ENCODE results near the gene TBC1D1. TPM values are rescaled to one million over a fixed set of nuclear protein-coding genes. Genes with fewer than 3 reads are reported as not detected.

Gene TBC1D1
- total and polyA plus RNA-seq, 2 experiments from 2014 or later: 53.9 to 151 TPM

DNA sequence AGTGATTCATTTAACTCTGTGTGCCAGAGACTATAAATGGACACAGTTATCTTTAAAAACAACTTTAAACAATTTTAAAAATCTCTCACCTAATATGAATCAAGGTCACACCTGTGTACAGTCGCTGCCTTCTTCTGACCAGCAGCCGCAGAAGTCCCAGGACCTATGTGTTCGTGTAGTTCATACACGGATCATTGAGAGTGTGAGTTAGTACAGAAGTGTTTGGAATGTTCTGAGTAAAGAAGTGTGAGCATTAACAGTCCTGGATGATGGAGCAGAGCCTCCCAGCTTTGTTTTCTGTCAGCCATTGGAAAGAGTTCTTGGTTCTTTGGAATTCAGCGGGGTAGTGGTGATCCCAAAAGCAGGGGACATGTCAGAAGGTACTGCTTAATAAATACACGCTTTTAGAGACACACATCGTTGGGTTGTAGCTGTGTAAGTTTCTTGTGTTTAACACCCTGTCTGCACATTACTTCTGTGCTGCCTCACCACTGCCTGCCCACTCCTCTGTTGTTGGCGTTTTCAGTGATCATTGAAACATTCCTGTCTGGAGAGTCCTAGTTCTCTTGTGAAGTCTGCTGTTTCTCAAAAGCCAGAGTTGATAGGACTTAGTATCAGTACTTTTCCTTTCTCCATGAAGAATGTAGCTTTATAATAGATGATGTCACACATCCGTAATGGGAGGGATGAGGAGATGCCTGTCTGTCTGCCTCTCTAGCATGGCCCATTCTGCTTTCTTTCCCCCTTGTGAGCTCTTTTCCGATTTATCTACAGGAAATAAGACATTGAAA is 159.9 kb downstream of the TBC1D1 start (continued):
- TF ChIP-seq, protein P1, sequence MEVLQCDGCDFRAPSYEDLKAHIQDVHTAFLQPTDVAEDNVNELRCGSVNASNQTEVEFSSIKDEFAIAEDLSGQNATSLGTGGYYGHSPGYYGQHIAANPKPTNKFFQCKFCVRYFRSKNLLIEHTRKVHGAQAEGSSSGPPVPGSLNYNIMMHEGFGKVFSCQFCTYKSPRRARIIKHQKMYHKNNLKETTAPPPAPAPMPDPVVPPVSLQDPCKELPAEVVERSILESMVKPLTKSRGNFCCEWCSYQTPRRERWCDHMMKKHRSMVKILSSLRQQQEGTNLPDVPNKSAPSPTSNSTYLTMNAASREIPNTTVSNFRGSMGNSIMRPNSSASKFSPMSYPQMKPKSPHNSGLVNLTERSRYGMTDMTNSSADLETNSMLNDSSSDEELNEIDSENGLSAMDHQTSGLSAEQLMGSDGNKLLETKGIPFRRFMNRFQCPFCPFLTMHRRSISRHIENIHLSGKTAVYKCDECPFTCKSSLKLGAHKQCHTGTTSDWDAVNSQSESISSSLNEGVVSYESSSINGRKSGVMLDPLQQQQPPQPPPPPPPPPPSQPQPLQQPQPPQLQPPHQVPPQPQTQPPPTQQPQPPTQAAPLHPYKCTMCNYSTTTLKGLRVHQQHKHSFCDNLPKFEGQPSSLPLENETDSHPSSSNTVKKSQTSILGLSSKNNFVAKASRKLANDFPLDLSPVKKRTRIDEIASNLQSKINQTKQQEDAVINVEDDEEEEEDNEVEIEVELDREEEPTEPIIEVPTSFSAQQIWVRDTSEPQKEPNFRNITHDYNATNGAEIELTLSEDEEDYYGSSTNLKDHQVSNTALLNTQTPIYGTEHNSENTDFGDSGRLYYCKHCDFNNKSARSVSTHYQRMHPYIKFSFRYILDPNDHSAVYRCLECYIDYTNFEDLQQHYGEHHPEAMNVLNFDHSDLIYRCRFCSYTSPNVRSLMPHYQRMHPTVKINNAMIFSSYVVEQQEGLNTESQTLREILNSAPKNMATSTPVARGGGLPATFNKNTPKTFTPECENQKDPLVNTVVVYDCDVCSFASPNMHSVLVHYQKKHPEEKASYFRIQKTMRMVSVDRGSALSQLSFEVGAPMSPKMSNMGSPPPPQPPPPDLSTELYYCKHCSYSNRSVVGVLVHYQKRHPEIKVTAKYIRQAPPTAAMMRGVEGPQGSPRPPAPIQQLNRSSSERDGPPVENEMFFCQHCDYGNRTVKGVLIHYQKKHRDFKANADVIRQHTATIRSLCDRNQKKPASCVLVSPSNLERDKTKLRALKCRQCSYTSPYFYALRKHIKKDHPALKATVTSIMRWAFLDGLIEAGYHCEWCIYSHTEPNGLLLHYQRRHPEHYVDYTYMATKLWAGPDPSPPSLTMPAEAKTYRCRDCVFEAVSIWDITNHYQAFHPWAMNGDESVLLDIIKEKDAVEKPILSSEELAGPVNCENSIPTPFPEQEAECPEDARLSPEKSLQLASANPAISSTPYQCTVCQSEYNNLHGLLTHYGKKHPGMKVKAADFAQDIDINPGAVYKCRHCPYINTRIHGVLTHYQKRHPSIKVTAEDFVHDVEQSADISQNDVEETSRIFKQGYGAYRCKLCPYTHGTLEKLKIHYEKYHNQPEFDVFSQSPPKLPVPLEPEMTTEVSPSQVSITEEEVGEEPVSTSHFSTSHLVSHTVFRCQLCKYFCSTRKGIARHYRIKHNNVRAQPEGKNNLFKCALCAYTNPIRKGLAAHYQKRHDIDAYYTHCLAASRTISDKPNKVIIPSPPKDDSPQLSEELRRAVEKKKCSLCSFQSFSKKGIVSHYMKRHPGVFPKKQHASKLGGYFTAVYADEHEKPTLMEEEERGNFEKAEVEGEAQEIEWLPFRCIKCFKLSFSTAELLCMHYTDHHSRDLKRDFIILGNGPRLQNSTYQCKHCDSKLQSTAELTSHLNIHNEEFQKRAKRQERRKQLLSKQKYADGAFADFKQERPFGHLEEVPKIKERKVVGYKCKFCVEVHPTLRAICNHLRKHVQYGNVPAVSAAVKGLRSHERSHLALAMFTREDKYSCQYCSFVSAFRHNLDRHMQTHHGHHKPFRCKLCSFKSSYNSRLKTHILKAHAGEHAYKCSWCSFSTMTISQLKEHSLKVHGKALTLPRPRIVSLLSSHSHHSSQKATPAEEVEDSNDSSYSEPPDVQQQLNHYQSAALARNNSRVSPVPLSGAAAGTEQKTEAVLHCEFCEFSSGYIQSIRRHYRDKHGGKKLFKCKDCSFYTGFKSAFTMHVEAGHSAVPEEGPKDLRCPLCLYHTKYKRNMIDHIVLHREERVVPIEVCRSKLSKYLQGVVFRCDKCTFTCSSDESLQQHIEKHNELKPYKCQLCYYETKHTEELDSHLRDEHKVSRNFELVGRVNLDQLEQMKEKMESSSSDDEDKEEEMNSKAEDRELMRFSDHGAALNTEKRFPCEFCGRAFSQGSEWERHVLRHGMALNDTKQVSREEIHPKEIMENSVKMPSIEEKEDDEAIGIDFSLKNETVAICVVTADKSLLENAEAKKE (CRISPR knock-in tag; IDR thresholded peaks at IDR 0.05): no peak

- TF ChIP-seq POLR2AphosphoS5 (IDR thresholded peaks at IDR 0.05; ENCODE audit: low read depth) (no peak), JUNB (IDR thresholded peaks at IDR 0.05; ENCODE audit: unreplicated experiment) (no peak), CREB1 (CRISPR knock-in tag; IDR thresholded peaks at IDR 0.05; ENCODE audit: low read depth) (no peak)
- TF ChIP-seq, protein P2, sequence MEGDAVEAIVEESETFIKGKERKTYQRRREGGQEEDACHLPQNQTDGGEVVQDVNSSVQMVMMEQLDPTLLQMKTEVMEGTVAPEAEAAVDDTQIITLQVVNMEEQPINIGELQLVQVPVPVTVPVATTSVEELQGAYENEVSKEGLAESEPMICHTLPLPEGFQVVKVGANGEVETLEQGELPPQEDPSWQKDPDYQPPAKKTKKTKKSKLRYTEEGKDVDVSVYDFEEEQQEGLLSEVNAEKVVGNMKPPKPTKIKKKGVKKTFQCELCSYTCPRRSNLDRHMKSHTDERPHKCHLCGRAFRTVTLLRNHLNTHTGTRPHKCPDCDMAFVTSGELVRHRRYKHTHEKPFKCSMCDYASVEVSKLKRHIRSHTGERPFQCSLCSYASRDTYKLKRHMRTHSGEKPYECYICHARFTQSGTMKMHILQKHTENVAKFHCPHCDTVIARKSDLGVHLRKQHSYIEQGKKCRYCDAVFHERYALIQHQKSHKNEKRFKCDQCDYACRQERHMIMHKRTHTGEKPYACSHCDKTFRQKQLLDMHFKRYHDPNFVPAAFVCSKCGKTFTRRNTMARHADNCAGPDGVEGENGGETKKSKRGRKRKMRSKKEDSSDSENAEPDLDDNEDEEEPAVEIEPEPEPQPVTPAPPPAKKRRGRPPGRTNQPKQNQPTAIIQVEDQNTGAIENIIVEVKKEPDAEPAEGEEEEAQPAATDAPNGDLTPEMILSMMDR (conservative IDR thresholded peaks at IDR 0.05; ENCODE audit: low read depth in 2 of 2): peak; percentile 28 to 42
- Mint-ChIP-seq H3K27me3 (ENCODE audit: insufficient read depth, low read depth, poor library complexity) (peaks cover 5% of the 10 kb centered on the region), H3K9me3 (no peaks in the 10 kb centered on the region), H3K4me3 (no peak overlapping the region), H3K27ac (no peak overlapping the region), H3K4me1 (no peaks in the 10 kb centered on the region), H3K36me3 (ENCODE audit: low read depth) (peaks cover 39% of the 10 kb centered on the region)
- peak; percentile 72 for ATAC-seq
- H3K9me2 ChIP-seq (ENCODE audit: insufficient read depth): no peaks in the 10 kb centered on the region
- H3K79me2 ChIP-seq (replicated peaks; ENCODE audit: insufficient read depth): no peaks in the 10 kb centered on the region
- H3K4me3 ChIP-seq: no peak overlapping the region
- peak; percentile 35 for DNase-seq (ENCODE audit: low spot score)
- H3F3A ChIP-seq (replicated peaks; ENCODE audit: low read depth): no peaks in the 10 kb centered on the region
- no peak overlapping the region for H2AFZ ChIP-seq
- peaks cover 5% of the 10 kb centered on the region; the same call in 1 of the 2 replicates for H3K36me3 ChIP-seq (ENCODE audit: insufficient read depth)
- H3K4me2 ChIP-seq: no peak overlapping the region
- H4K20me1 ChIP-seq (replicated peaks; ENCODE audit: insufficient read depth): no peaks in the 10 kb centered on the region
- H3K4me1 ChIP-seq (ENCODE audit: insufficient read depth): no peaks in the 10 kb centered on the region
- no peak overlapping the region for H3K27ac ChIP-seq (ENCODE audit: low read depth)
- no peaks in the 10 kb centered on the region for H3K27me3 ChIP-seq (ENCODE audit: insufficient read depth)
Observed at GRCh38 chr4:38055566-38055965, 164.7 kb downstream of the TBC1D1 start.

Data from GM23338 (cell line).